NCI-H1092 (cell line): ENCODE measurements around the gene CTSH.
"Not testable (repeated sequence)": the region's sequence is repeated elsewhere in the genome, so short reads cannot be mapped to it uniquely, and the experiment has no call there.

Experiments
- DNase-seq: peaks from one replicate; lab custom pipeline; 2025; lab: John Stamatoyannopoulos, UW

CTSH gene

DNA sequence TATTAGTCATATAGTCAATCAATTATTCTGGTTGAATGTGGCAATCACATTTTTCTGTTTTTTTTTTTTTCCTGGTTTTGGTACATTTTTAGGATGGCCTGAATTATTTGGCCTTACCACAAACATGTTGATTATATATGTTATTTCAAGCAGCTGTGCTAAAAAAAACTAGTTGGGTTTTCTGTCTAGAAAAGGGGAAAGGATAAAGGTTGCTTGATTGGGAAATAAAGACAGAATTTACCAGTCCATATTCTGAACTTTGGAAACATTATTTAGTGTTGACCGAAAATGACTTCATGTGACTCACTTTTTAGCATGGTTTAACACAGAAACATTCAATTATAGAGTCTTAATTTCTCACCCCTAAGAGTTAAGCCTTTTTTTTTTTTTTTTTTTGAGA is 64.0 kb downstream of the CTSH start:
- no peak for DNase-seq

DNA sequence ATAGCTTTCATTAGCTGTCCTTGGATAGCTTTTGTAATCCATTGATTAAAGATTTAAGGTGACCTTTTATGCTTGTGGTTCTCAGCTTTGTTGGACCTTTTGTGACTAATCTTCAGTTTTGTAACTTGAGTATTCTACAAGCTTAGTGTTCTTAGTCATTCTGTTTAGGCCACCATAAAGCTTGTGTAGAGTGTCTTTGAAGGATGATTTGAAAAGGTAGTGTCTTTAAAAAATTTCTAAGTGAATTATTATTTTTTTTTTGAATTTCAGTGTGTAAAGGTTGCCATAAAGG is 64.7 kb downstream of the CTSH start:
- DNase-seq: no peak

DNA sequence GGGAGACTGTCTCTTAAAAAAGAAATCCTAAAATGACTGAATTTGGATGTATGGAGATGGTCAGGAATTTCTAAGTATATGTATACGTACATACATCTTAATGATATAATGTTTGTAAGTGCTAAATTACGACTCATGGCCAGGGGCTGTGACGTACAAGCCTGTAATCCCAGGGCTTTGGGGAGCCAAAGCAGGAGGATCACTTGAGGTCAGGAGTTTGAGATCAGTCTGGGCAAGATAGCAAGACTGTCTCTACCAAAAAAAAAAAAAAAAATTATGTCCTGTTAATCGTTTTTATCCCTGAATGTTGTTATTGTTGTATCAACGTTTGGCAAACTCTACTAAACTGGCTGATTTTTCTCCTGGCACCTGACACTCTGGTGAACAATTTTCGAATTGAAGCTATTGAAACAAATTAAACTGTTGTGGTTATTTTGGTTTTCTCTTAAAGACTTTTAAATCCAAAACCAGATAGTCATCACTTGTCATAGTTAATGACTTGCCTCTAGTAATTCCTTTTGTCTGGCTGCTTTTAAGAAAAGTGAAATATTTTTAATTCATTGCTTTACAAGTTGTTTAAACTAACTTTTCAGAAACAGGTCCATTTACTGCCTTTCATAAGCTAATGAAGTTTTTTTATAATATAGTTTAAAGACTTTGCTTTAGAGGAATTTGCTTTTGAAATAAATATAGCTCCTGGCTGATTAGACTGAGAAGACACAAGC is 65.2 kb downstream of the CTSH start:
- DNase-seq: no peak

DNA sequence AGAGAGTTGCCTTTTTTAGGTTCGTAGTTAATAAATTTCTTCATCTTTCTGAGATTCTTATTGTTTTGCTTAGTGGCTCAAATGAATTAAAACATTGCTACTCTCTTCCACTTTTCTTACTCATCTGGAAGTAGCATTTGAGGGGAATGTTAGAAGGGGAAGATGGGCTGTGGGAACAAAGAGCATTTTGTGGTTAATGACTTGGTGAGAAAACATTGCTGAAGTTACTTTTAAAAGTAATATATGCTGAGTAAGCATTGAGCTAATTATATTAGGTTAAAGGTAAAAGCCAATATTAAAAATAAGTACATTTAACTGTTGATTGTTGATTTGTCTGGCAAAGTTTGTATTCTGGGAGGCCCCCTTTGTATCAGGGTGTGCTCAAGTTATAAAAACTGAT is 66.5 kb downstream of the CTSH start:
- DNase-seq: no peak

DNA sequence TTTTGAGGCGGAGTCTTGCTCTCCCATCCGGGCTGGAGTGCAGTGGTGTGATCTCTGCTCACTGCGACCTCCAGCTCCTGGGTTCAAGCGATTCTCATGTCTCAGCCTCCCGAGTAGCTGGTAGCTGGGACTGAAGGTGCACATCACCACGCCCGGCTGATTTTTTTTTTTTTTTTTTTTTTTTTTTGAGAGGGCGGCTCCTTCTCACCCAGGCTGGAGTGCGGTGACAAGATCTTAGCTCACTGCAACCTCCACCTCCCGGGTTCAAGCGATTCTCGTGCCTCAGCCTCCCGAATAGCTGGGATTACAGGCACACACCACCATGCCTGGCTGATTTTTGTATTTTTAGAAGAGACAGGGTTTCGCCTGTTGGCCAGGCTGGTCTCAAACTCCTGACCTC is 67.9 kb downstream of the CTSH start:
- not testable (repeated sequence) for DNase-seq

DNA sequence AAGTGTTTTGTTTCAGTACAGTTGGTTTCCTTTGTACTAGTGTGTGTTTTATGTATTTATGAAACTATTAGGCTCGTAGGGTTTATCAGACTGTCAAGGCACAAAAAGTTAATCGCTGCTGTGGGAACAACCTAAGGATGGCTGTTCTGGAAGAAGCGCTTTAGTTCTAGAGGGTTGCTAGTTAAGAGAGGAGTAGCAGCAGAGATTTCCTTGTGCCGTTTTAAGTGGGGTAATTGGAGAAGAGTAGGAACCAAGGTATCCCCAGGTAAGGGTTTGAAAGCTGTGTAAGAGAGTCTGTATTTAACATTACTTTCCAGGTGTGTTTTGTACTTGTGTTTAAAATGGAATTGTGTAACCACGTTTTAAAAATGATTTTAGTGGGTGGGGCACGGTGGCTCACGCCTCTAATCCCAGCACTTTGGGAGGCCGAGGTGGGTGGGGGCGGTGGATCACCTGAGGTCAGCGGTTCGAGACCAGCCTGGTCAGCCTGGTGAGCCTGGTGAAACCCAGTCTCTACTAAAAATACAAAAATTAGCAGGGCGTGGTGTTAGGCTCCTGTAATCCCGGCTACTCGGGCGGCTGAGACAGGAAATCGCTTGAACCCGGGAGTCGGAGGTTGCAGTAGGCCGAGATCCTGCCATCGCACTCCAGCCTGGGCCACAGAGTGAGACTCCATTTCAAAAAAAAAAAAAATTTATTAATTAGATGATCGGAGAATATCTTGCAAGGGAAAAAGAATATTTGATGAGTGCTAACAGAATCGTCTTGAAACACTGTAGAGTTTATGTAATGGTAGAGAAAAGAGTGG is 69.5 kb downstream of the CTSH start:
- DNase-seq: no peak

DNA sequence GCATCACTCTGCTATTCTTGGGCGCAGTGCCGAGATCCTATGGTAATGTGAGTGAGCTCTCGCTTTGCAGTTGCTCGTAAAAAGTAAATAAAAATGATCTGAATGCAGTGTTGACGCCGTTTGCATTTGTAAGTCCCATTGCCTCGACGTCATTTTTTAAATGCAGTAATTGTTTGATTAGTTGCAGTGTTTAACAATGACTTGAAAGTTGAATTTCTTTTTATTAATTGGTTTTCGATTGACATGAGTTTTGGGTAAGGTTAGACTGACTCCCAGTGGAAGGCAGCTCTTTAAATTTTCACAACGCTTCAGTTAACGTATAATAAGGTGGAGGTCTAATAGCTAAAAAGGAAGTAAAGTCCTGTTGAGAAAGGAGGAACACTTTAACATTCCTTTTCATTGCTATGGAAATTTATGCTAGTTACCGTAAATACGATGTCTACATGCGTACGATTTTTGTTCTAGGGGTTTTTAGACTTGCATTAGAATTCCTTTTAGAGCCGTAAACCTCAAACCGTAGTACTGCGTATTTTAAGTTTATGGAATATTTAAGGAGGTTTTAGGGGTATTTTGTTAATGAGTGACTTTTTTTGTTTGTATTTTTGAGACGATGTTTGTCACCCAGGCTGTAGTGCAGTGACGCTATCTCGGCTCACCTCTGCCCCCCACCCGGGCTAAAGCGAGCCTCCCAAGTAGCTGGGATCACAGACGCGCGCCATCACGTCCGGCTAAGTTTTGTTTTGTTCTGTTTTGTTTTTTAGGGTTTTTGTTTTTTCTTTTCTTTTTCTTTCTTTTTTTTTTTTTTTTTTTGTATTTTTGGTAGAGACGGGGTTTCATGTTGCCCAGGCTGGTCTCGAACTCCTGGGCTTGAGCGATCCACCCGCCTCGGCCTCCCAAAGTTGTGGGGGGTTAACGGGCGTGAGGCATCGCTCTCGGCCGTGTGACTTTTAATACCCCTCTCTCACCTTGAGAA is 70.8 kb downstream of the CTSH start:
- no peak for DNase-seq

DNA sequence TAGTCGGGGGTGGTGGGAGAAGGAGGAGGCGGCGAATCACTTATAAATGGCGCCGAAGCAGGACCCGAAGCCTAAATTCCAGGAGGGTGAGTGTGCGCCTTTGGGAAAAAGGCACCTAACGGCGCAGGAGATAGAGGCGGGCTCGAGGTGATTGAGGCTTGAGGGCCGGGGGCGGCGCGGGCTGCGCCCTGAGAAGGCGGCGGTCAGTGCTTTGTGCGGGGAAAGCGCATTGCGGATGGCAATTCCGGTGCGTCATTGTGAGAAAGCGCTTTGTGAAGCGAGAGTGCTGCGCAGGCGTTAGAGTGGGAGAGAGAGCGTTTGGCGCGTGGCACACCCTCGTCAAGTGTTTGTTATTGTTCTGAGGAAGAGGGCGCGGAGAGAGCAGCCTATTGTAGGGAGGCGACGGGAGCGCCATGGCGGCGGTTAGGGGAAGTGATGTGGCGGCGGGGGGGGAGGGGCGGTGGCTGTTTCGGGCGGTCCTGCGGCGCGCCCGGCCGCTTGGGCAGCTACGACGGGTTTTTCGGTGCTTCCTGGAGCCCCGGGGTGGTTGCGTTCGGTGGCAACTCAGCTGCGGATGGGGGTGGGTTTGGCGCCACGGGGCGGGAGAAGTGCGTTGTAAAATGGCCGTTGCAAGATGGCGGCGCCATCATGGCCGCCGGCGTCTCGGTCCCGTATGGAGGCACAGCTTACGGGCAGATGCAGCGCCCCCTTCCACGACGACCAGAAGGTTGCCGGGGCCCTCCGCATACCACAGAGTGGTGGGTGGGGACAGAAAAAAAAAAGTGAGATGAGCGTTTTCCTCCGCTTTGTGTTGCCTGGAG is 71.7 kb downstream of the CTSH start:
- DNase-seq: peak; percentile 69

DNA sequence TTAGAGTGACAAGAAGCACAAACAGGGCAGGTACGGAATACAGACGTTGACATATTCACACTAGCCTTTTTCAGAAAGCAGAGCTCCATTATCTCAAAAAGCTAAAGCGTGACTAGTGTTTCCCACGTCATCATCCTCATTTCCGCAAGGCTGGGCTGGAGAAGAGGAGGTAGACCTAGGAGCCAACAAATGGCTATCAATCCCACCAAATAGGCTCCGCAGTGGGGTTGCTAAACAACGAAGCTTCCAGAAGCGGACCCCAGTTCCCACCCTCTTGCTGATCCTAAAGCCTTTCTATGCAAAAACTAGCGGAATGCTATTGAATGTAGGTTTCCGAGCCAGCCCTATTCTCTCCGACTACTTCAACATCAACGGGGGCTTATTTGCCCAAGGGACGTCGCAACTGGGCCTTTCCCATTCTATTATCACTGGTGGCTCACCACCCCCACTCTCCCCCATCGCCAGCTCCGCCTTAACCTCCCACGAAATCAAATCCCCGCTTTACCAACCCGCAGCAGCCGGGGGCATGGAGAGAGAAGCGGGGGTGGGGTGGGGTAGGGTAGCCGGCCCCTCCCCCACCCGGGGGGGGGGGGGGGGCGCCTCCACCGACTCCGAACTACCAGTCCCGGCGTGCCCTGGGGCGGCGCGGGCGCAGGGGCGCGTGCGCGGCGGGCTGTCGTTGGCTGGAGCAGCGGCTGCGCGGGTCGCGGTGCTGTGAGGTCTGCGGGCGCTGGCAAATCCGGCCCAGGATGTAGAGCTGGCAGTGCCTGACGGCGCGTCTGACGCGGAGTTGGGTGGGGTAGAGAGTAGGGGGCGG is 72.5 kb downstream of the CTSH start, which contains the start of gene MORF4L1:
TSS of gene MORF4L1 (plus strand) at position 736 of the 817 bp plus-strand sequence. CDS start 128 bp downstream, outside the sequence.
- DNase-seq: peak; percentile 88

DNA sequence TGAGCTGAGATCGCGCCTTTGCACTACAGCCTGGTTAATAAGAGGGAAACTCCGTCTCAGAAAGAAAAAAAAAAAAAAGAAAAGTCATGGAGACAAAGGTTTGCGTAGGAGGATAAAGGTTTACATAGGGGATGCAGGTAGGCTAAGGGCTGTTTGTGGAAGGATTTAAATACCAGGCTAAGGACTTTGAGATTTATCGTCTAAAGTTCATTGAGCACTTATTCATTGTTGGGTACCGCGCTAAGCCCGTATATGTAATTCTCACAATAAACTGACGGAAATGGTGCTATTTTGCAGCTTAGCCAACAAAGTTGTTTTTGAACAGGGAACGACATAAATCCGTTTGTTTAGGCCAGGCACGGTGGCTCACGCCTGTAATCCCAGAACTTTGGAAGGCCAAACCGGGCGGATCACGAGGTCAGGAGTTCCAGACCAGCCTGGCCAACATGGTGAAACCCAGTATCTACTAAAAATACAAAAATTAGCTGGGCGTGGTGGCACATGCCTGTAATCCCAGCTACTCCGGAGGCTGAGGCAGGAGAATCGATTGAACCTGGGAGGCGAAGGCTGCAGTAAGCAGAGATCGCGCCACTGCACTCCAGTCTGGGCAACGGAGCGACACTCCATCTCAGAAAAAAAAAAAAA is 73.2 kb downstream of the CTSH start:
- DNase-seq: not testable (repeated sequence)
